GM12872 (cell line): ENCODE data around the gene MOXD1.

Source experiments
- CTCF ChIP-seq: IDR thresholded peaks from 3 replicates; pipeline ENCODE4 v1.5.1; 2011; ENCODE audit warnings: low read depth, mild to moderate bottlenecking, low read length, moderate library complexity; ENCODE audit not compliant: insufficient read depth

Gene MOXD1

DNA sequence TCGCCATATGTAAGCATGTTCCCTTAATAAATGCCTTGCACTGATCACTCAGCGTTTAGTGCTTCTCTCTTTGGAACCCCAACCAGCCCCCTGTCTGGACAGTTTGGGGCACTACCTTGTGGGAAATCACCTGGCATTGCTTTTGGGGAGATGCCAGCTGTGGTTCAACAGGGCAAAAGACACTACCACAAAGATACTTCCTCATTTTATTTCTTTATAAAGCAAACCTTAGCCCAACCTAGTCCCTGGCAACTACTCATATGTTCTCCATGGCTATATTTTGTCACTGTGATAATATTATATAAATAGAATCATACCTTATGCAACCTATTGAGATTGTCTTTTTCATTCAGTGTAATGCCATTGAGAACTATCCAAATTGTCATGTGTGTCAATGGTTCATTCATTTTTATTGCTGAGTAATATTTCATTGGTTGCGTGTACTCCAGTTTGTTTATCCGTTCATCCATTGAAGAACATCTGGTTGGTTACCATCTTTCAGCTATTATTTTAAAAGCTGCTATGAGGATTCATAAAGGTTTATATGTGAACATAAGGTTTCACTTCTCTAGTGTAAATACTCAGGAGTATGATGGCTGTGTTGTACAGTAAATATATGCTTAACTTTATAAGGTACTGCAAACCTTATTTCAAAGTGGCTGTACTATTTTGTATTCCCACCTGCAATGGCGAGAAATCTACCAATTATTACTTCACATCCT lies 114.8 kb downstream of the MOXD1 start:
- TF ChIP-seq CTCF, result no peak

DNA sequence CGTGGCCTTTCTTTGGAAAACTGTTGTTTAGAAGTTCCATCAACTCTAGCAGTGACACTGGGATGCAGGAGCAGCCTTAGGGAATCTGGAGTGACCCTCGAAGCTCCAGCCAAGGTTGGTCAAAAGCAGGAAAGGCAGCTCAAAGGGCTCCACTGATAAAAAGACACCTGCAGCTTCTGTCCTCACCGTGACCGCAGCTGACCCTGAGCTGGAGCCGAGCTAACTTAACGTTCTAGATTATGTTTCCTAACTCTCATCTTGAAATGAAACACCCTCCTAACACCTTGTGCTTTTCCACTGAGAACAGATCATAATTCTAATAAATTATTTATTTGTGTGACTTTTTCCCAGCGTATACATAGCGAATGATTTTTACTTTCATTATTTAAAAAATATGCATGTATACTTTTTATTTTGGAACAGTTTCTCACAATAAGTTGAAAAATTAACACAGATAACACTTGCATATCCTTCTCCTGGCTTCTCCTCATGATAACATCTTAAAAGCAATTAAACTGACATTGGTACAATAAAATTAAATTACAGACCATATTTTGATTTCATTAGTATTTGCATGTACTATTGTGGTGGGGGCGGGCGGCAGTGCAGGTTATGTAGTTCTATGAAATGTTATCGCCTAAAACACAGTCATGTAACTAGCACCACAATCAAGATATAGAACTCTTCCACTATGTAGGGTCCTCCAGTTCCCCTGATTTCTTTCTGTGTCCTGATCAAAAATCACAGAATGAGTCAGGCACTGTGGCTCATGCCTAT lies 116.1 kb downstream of the MOXD1 start:
- no peak for TF ChIP-seq CTCF

DNA sequence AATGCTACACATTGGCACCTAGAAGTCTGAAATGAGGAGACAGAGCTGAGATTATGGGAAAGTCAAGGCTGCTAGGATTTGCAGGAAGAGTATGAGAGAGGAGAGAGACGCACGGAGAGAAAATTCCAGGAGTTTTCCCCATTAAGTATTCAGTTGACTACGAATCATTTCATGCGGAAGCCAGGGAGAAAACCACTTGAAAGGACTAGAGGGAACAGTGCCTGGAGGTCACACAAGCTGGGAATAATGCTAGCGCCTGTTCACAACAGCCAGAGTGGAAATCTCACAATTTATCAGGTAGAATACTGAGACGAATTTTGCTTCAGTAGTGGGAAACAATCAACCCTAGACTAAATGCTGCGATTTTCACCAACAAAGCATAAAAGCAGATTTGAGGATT lies 118.6 kb downstream of the MOXD1 start:
- no peak for TF ChIP-seq CTCF

GRCh38 chr6:132280436-132280835 lies 120.8 kb downstream of the MOXD1 start:
- no peak for TF ChIP-seq CTCF

GRCh38 chr6:132279592-132280139 lies 121.6 kb downstream of the MOXD1 start:
- peak; percentile 72 for TF ChIP-seq CTCF

GRCh38 chr6:132275066-132275970 lies 126.0 kb downstream of the MOXD1 start:
- no peak for TF ChIP-seq CTCF

DNA sequence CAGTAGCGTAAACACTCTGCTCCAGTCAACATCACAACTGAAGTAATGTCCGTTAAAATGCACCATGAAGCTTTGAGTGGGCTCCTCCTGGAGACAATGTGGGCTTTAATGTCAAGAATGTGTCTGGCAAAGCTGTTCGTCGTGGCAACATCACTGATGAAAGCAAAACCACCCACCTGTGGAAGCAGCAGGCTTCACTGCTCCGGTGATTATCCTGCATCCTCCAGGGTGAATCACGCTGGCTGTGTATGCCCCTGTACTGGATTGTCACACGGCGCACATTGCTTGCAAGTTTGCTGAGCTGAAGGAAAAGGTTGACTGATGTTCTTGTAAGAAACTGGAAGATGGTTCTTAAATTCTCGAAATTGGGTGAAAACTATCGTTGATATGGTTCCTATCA lies 128.5 kb downstream of the MOXD1 start:
- TF ChIP-seq CTCF, result no peak
